Neutrophil (primary cell): ENCODE measurements around the gene IER5L.
"Not testable (repeated sequence)": the region's sequence is repeated elsewhere in the genome, so short reads cannot be mapped to it uniquely, and the experiment has no call there.

ENCODE experiments used
- H3K27ac ChIP-seq: fragments of 200-600 bp; sonication (generic); 2 replicates; pipeline ENCODE4 v1.5.1; 2016; ENCODE audit warnings: mild to moderate bottlenecking, moderate library complexity
- H3K27me3 ChIP-seq: fragments of 200-600 bp; sonication (generic); 2 replicates; pipeline ENCODE4 v1.6.0; 2016; ENCODE audit warnings: mild to moderate bottlenecking
- H3K36me3 ChIP-seq: fragments of 200-600 bp; sonication (generic); 2 replicates; pipeline ENCODE4 v1.5.1; 2017
- H3K4me1 ChIP-seq, 2 experiments: fragments of 200-600 bp in 1 of 2; sonication (generic) in 1 of 2; 1 replicate in 1 of 2; 2 replicates in 1 of 2; pipeline versions ENCODE4 v1.5.1 to v1.6.1; 2013 to 2016; ENCODE audit warnings: low read depth in 1 of 2, low read length in 1 of 2, mild to moderate bottlenecking in 1 of 2, moderate library complexity in 1 of 2; ENCODE audit not compliant: control insufficient read depth in 1 of 2, insufficient read depth in 1 of 2
- H3K4me3 ChIP-seq, 2 experiments: fragments of 200-600 bp in 1 of 2; sonication (generic) in 1 of 2; 1 replicate in 1 of 2; 2 replicates in 1 of 2; pipeline ENCODE4 v1.5.1; 2013 to 2016; ENCODE audit warnings: low read depth in 1 of 2, low read length in 1 of 2, mild to moderate bottlenecking in 1 of 2, moderate library complexity in 1 of 2
- H3K9me3 ChIP-seq: fragments of 200-600 bp; sonication (generic); 2 replicates; pipeline ENCODE4 v1.5.1; 2016
- TF ChIP-seq, protein P1 (sequence below): fragments of 200-600 bp; sonication (generic); IDR thresholded peaks from 2 replicates; pipeline ENCODE4 v1.5.1; 2016; ENCODE audit warnings: antibody characterized with exemption

The IER5L gene

DNA sequence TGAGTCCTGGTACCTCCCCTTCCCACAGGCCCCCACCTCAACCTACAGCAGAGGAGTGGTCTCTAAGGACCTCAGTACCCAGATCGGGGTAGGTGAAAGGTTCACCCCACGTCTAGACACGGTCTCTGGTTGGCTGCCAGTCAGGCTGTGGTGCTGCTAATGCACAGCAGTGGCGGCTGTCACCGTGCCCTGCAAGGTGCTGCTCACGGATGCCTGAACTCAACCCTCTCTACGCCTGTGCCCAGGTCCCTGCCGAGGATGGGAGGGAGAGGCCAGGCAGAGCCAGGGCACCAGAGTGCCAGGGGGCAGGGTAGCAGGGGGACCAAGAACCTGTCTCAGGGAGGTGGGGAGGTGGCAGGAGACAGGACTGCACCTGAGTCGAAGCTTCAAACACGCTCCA, 14.3 kb downstream of the IER5L start:
- Histone ChIP-seq H3K36me3 (no peaks in the 10 kb centered on the region), H3K27me3 (no peaks in the 10 kb centered on the region), H3K4me3 (no peak overlapping the region), H3K27ac (no peak overlapping the region), H3K9me3 (no peaks in the 10 kb centered on the region), H3K4me1 (peaks cover 16 to 17% of the 10 kb centered on the region in 2 experiments)
- TF ChIP-seq, protein P1, sequence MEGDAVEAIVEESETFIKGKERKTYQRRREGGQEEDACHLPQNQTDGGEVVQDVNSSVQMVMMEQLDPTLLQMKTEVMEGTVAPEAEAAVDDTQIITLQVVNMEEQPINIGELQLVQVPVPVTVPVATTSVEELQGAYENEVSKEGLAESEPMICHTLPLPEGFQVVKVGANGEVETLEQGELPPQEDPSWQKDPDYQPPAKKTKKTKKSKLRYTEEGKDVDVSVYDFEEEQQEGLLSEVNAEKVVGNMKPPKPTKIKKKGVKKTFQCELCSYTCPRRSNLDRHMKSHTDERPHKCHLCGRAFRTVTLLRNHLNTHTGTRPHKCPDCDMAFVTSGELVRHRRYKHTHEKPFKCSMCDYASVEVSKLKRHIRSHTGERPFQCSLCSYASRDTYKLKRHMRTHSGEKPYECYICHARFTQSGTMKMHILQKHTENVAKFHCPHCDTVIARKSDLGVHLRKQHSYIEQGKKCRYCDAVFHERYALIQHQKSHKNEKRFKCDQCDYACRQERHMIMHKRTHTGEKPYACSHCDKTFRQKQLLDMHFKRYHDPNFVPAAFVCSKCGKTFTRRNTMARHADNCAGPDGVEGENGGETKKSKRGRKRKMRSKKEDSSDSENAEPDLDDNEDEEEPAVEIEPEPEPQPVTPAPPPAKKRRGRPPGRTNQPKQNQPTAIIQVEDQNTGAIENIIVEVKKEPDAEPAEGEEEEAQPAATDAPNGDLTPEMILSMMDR, result no peak

DNA sequence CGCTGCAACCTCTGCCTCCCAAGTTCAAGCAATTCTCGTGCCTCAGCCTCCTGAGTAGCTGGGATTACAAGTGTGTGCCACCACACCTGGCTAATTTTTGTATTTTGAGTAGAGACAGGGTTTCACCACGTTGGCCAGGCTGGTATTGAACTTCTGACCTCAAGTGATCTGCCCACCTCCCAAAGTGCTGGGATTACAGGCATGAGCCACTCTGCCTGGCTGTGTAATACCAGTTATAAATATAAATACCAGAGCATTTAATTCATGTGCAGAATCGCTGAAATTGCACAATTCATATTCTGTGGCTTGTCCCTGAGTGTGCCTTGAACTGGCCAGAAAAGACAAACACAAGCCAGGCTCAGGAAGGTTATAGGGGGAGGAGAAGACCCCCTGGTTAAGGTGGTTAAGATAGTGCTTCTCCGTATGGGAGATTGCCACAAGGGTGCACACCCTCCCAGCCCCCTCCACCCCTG, 14.8 kb downstream of the IER5L start:
- not testable (repeated sequence) for H3K9me3 ChIP-seq, H3K4me3 ChIP-seq, H3K27me3 ChIP-seq, H3K27ac ChIP-seq, H3K36me3 ChIP-seq
- H3K4me1 ChIP-seq, result peaks cover 16% of the 10 kb centered on the region in 2 experiments

DNA sequence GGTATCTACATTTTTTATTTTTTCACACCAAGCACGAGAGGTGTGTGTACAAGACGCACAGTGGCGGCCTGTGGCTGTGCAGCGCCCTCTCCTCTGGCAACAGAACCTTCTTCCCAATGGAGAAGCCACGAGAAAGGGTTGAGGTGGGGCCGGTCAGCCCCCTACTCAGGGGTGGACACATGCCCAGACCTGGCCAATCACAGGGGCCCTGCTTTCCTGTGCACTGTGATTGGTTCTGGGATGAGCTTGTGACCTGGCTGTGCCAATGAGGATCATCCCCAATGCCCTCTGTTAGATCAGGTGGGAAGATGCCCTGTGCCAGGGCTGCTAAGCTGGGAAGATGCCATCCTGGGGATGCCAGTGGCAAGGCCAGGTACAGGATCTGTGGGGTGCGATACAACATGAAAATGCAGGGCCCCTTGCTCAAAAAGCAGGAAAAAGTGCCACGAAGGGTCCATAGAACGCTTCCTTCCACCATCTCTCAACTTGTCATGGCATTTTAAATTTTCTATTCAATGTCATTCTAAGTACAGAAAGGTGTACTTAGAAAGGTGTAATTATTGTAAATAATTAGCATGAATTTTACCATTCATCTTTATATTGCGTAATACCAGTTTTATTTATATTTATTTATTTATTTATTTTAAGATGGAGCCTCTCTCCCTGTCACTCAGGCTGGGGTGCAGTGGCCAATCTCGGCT, 15.4 kb downstream of the IER5L start:
- Histone ChIP-seq H3K9me3 (no peaks in the 10 kb centered on the region), H3K27me3 (no peaks in the 10 kb centered on the region), H3K4me1 (peaks cover 10% of the 10 kb centered on the region in 2 experiments), H3K4me3 (no peak overlapping the region), H3K36me3 (no peaks in the 10 kb centered on the region), H3K27ac (no peak overlapping the region)
- TF ChIP-seq, protein P1, result no peak

DNA sequence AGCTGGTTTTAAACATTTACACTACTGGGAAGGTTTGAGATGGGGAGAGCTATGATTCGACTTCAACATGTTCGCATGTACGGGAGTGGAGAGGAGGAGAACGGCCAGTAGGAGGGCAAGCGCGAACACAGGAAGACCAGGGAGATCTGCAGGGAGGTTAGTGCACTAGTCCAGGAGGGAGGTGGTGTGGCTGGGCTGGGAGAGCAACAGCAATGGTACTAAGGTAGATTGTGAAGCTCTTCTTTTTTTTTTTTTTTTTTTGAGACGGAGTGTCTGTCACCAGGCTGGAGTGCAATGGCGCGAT, 16.6 kb downstream of the IER5L start:
- no peak overlapping the region for H3K4me3 ChIP-seq
- no peak overlapping the region for H3K27ac ChIP-seq
- H3K36me3 ChIP-seq, result no peaks in the 10 kb centered on the region
- H3K4me1 ChIP-seq, result no peaks in the 10 kb centered on the region
- TF ChIP-seq, protein P1, result no peak
- H3K27me3 ChIP-seq, result no peaks in the 10 kb centered on the region
- no peaks in the 10 kb centered on the region for H3K9me3 ChIP-seq

DNA sequence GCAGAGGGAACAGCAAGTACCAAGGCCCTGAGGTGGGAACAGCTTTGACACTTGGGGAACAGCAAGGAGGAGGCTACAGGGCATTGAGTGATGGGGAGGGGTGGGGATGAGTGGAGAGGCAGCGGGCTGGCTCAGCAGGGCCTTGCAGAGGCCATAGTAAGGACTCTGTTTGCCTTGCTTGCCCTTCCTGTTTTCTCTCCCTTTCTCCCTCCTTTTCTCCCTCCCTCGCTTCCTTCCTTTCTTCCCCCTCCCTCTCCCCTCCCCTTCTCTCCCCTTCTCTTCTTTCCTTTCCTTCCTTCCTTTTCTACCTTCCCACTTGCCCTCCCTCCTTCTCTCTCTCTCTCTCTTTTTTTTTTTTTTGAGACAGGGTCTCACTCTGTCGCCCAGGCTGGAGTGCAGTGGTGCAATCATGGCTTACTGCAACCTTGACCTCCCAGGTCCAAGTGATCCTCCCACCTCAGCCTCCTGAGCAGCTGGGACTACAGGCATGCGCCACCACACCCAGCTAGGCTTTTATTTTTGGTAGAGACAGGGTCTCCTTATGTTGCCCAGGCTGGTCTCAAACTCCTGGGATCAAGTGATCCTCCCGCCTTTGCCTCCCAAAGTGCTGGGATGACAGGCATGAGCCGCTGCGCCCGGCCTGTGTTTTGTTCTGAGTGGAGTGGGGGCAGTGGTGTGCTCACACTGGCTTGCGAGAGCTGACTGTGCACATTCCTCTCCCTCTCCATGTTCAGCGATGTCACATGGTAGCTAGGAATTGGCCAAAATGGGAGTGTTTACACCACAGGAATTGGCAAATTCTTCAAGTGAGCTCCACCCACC, 17.1 kb downstream of the IER5L start:
- Histone ChIP-seq H3K27me3 (no peaks in the 10 kb centered on the region), H3K4me1 (no peaks in the 10 kb centered on the region), H3K9me3 (no peaks in the 10 kb centered on the region), H3K36me3 (no peaks in the 10 kb centered on the region), H3K27ac (no peak overlapping the region), H3K4me3 (no peak overlapping the region)
- TF ChIP-seq, protein P1, result no peak

DNA sequence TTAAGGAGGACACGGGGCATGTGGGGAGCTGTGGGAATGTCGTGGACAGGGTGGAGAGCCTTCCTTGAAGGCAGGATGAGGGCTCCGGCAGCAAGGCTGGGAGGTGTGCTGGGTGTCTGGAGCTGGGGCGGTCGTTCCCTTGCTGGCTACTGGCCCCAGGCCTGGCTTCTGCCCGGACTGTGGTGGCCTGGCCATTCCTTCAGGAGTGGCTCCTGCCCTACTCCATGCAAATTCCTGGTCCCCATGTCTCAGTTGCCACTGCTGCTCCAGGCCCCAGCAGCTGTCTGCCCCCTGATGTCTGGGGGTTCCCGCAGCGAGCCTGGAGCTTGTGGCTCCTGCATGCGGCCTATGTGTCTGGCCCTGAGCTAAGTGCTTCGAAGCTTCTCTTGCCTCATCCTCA, 21.9 kb downstream of the IER5L start:
- TF ChIP-seq, protein P1, result no peak
- Histone ChIP-seq H3K27ac (no peak overlapping the region), H3K4me3 (no peak overlapping the region), H3K9me3 (no peaks in the 10 kb centered on the region), H3K36me3 (peaks cover 7% of the 10 kb centered on the region), H3K4me1 (no peaks in the 10 kb centered on the region), H3K27me3 (no peaks in the 10 kb centered on the region)
